ENCODE data around the gene C1QTNF4.

C1QTNF4 gene

DNA sequence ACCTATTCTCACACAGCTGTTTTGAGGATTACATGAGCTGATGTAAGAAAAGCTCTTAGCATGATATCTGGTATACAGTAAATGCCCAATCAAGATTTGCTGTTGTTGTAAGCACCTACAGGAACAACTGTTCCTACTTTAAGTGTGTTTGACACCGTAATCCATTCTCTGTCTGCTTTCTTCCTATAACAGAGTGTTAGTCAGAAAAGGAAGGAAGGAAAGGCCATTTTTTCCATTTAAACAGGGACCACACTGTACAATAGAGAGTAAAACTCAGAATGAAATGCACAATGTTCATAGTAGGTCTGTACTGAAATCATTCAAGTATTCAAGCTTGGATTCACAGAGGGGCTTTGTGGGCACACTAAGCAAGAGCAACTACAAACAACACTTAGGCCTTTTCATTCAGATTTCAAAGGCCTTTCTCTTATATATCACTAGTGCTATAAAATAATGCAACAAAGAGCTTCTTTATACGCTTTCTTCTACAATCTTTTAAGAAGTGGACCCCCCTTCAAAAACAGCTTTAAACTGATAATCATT lies 26.7 kb upstream of the C1QTNF4 start:
- TF ChIP-seq SPI1 (IDR thresholded peaks at IDR 0.05; ENCODE audit: borderline replicate concordance, low read depth) (no peak), GABPA (IDR thresholded peaks at IDR 0.05; ENCODE audit: low read depth) (no peak), POLR2AphosphoS5 (IDR thresholded peaks at IDR 0.05; ENCODE audit: low read depth) (no peak)
- TF ChIP-seq, protein P1, sequence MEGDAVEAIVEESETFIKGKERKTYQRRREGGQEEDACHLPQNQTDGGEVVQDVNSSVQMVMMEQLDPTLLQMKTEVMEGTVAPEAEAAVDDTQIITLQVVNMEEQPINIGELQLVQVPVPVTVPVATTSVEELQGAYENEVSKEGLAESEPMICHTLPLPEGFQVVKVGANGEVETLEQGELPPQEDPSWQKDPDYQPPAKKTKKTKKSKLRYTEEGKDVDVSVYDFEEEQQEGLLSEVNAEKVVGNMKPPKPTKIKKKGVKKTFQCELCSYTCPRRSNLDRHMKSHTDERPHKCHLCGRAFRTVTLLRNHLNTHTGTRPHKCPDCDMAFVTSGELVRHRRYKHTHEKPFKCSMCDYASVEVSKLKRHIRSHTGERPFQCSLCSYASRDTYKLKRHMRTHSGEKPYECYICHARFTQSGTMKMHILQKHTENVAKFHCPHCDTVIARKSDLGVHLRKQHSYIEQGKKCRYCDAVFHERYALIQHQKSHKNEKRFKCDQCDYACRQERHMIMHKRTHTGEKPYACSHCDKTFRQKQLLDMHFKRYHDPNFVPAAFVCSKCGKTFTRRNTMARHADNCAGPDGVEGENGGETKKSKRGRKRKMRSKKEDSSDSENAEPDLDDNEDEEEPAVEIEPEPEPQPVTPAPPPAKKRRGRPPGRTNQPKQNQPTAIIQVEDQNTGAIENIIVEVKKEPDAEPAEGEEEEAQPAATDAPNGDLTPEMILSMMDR (IDR thresholded peaks at IDR 0.05; ENCODE audit: insufficient read depth, low read length): no peak
- TF ChIP-seq, protein P2, sequence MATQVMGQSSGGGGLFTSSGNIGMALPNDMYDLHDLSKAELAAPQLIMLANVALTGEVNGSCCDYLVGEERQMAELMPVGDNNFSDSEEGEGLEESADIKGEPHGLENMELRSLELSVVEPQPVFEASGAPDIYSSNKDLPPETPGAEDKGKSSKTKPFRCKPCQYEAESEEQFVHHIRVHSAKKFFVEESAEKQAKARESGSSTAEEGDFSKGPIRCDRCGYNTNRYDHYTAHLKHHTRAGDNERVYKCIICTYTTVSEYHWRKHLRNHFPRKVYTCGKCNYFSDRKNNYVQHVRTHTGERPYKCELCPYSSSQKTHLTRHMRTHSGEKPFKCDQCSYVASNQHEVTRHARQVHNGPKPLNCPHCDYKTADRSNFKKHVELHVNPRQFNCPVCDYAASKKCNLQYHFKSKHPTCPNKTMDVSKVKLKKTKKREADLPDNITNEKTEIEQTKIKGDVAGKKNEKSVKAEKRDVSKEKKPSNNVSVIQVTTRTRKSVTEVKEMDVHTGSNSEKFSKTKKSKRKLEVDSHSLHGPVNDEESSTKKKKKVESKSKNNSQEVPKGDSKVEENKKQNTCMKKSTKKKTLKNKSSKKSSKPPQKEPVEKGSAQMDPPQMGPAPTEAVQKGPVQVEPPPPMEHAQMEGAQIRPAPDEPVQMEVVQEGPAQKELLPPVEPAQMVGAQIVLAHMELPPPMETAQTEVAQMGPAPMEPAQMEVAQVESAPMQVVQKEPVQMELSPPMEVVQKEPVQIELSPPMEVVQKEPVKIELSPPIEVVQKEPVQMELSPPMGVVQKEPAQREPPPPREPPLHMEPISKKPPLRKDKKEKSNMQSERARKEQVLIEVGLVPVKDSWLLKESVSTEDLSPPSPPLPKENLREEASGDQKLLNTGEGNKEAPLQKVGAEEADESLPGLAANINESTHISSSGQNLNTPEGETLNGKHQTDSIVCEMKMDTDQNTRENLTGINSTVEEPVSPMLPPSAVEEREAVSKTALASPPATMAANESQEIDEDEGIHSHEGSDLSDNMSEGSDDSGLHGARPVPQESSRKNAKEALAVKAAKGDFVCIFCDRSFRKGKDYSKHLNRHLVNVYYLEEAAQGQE (IDR thresholded peaks at IDR 0.05; ENCODE audit: insufficient replicate concordance, low read depth): no peak
- no peak overlapping the region for H3K27ac ChIP-seq (replicated peaks)
- H3K4me3 ChIP-seq (replicated peaks; ENCODE audit: insufficient read depth, low read length): no peak overlapping the region
- H3K27me3 ChIP-seq (ENCODE audit: insufficient read depth, poor library complexity, severe bottlenecking): no peaks in the 10 kb centered on the region
- no peak for DNase-seq (ENCODE audit: low read depth in 1 of 2, low spot score in 1 of 2)

DNA sequence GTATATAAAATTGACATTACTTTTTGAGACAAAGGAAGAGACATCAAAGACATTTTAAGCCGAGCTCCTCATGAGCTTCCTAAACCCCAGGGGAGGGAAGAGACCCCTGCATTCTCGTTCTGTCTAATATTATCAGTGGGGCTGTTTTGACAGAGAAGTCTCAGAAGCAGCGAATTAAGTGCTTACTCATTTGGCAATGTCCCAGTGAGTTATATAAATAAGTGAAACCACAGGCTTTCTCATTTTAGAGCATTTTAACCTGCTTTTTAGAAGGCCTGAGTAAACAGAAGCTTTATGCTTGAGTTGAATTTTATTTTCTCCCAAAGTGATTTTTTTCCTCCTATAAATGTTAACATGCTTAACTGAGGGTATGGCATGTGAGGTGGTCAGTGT lies 23.2 kb upstream of the C1QTNF4 start:
- Histone ChIP-seq H3K27ac (replicated peaks) (no peak overlapping the region), H3K4me3 (replicated peaks; ENCODE audit: insufficient read depth, low read length) (no peak overlapping the region), H3K27me3 (ENCODE audit: insufficient read depth, poor library complexity, severe bottlenecking) (no peaks in the 10 kb centered on the region)
- TF ChIP-seq, protein P2 (IDR thresholded peaks at IDR 0.05; ENCODE audit: insufficient replicate concordance, low read depth): no peak
- TF ChIP-seq GABPA (IDR thresholded peaks at IDR 0.05; ENCODE audit: low read depth) (no peak), POLR2AphosphoS5 (IDR thresholded peaks at IDR 0.05; ENCODE audit: low read depth) (no peak), SPI1 (IDR thresholded peaks at IDR 0.05; ENCODE audit: borderline replicate concordance, low read depth) (no peak)
- TF ChIP-seq, protein P1 (IDR thresholded peaks at IDR 0.05; ENCODE audit: insufficient read depth, low read length): no peak
- no peak for DNase-seq (ENCODE audit: low read depth in 1 of 2, low spot score in 1 of 2)

DNA sequence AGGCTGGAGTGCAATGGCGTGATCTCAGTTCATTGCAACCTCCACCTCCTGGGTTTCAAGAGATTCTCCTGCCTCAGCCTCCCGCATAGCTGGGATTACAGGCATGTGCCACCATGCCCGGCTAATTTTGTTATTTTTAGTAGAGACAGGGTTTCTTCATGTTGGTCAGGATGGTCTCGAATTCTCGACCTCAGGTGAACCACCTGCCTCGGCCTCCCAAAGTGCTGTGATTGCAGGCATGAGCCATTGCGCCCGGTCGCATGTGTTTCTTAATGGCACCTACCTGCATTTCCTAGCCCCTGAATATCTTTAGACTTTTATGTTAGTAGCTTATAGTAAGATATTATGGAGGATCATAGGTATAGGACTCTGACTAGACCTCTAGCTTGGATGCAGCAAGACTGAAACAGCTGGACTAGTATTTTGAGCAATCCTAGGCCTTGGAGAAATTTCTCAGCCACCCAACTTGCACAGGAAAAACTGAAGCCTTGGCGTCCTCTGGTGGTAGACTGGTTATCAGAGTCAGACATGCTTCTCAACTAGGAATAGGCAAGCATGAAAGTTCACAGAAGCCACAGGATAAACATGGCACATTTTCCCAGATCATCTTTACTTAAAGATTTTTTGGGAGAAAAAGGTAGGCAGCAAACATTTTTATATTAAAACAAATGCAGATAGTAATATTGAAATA lies 22.7 kb upstream of the C1QTNF4 start:
- TF ChIP-seq, protein P1 (IDR thresholded peaks at IDR 0.05; ENCODE audit: insufficient read depth, low read length): peak; percentile 88
- no peak for TF ChIP-seq POLR2AphosphoS5 (IDR thresholded peaks at IDR 0.05; ENCODE audit: low read depth)
- DNase-seq (ENCODE audit: low read depth in 1 of 2, low spot score in 1 of 2): peak; percentile 46 to 67
- Histone ChIP-seq H3K27ac (replicated peaks) (no peak overlapping the region), H3K4me3 (replicated peaks; ENCODE audit: insufficient read depth, low read length) (no peak overlapping the region), H3K27me3 (ENCODE audit: insufficient read depth, poor library complexity, severe bottlenecking) (no peaks in the 10 kb centered on the region)
